Tibial nerve (tissue), 3 donors: ENCODE measurements around the gene ZNF474.
"Not testable (repeated sequence)": the region's sequence is repeated elsewhere in the genome, so short reads cannot be mapped to it uniquely, and the experiment has no call there.

Experiments
- POLR2A ChIP-seq, 2 donors: fragments of 450-650 bp; IDR thresholded peaks; one replicate each; pipeline ENCODE4 v1.6.1; 2017; ENCODE audit warnings: antibody characterized with exemption in 2 of 2, mild to moderate bottlenecking in 2 of 2, moderate library complexity in 2 of 2
- TF ChIP-seq, protein P1 (sequence below), 5 experiments: fragments of 200-600 bp in 3 of 5; fragments of 450-650 bp in 2 of 5; sonication (generic) in 3 of 5; IDR thresholded peaks; one replicate each; pipeline ENCODE4 v1.5.1; 2016 to 2019; ENCODE audit warnings: antibody characterized with exemption in 5 of 5, mild to moderate bottlenecking in 3 of 5, moderate library complexity in 2 of 5

DNA sequence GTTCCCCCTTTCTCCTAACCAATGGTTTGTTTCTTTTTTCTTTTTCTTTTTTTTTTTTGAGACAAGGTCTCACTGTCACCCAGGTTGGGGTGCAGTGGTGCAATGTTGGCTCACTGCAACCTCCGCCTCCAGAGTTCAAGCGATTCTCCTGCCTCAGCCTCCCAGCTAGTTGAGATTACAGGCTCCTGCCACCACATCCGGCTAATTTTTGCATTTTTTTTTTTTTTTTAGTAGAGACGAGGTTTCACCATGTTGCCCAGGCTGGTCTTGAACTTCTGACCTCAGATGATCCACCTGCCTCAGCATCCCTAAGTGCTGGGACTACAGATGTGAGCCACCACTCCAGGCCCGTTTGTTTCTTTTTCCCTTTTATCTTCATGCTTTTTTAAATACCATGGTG, 35.1 kb upstream of the ZNF474 start:
- TF ChIP-seq, protein P1, sequence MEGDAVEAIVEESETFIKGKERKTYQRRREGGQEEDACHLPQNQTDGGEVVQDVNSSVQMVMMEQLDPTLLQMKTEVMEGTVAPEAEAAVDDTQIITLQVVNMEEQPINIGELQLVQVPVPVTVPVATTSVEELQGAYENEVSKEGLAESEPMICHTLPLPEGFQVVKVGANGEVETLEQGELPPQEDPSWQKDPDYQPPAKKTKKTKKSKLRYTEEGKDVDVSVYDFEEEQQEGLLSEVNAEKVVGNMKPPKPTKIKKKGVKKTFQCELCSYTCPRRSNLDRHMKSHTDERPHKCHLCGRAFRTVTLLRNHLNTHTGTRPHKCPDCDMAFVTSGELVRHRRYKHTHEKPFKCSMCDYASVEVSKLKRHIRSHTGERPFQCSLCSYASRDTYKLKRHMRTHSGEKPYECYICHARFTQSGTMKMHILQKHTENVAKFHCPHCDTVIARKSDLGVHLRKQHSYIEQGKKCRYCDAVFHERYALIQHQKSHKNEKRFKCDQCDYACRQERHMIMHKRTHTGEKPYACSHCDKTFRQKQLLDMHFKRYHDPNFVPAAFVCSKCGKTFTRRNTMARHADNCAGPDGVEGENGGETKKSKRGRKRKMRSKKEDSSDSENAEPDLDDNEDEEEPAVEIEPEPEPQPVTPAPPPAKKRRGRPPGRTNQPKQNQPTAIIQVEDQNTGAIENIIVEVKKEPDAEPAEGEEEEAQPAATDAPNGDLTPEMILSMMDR (IDR thresholded peaks at IDR 0.05): not testable (repeated sequence)
- not testable (repeated sequence) for TF ChIP-seq POLR2A (IDR thresholded peaks at IDR 0.05)
